ENCODE results near the gene IL17B. TPM values are rescaled to one million over a fixed set of nuclear protein-coding genes. Genes with fewer than 3 reads are reported as not detected.

IL17B gene
- total RNA-seq, 1 experiment from 2014 or later: not detected

- Histone ChIP-seq H3K27me3 (ENCODE audit: insufficient read depth, low read length) (no peaks in the 10 kb centered on the region), H2BK120ac (ENCODE audit: low read depth, low read length, poor library complexity, severe bottlenecking) (no peak overlapping the region), H3T11ph (ENCODE audit: low read length) (no peak overlapping the region), H3K9ac (ENCODE audit: extremely low read depth, insufficient read length, low read length) (no peak overlapping the region), H3K27ac (ENCODE audit: insufficient read length, low read depth, low read length) (no peak overlapping the region), H2BK15ac (ENCODE audit: low read depth, low read length) (no peak overlapping the region), H3K56ac (ENCODE audit: insufficient read length, low read depth, low read length) (no peak overlapping the region), H3K79me2 (ENCODE audit: insufficient read depth, low read length) (no peaks in the 10 kb centered on the region), H4K20me1 (ENCODE audit: control insufficient read depth, insufficient read depth, insufficient read length) (no peaks in the 10 kb centered on the region), H3K4me1 (ENCODE audit: insufficient read depth, low read length) (no peaks in the 10 kb centered on the region), H3K9me3 (ENCODE audit: control insufficient read depth, low read depth, low read length) (no peaks in the 10 kb centered on the region), H3K79me1 (ENCODE audit: insufficient read depth, low read depth, low read length, poor library complexity, severe bottlenecking) (no peaks in the 10 kb centered on the region), H4K5ac (ENCODE audit: insufficient read length, low read depth, low read length) (no peak overlapping the region), H2BK20ac (ENCODE audit: low read depth, low read length, poor library complexity, severe bottlenecking) (no peak overlapping the region), H2BK5ac (ENCODE audit: insufficient read length, low read length) (no peak overlapping the region), H4K91ac (ENCODE audit: insufficient read length, low read depth, low read length) (no peak overlapping the region), H2AFZ (ENCODE audit: low read length) (no peak overlapping the region), H4K8ac (replicated peaks; ENCODE audit: insufficient read length, low read depth, low read length) (no peak overlapping the region), H3K18ac (ENCODE audit: insufficient read length, low read depth, low read length) (no peak overlapping the region), H3K14ac (ENCODE audit: insufficient read depth, low read length) (no peak overlapping the region), H3K4me2 (ENCODE audit: insufficient read depth, insufficient read length, low read length) (no peak overlapping the region), H2AK5ac (ENCODE audit: insufficient read length, low read length) (no peak overlapping the region), H3K4ac (ENCODE audit: low read depth, low read length) (no peak overlapping the region), H3K23ac (ENCODE audit: insufficient read length, low read depth, low read length) (no peak overlapping the region), H3K23me2 (ENCODE audit: insufficient read length, low read depth, low read length, poor library complexity, severe bottlenecking) (no peaks in the 10 kb centered on the region), H2BK12ac (ENCODE audit: insufficient read length, low read depth, low read length) (no peak overlapping the region)
- Mint-ChIP-seq H3K4me1 (peaks cover 2 to 3% of the 10 kb centered on the region in 2 experiments), H3K36me3 (ENCODE audit: insufficient read depth in 1 of 3, low read depth in 3 of 3) (no peaks in the 10 kb centered on the region; a peak in 1 of 7 replicates), H3K27me3 (ENCODE audit: low read depth) (no peaks in the 10 kb centered on the region; the same call in 1 of the 2 replicates), H3K27ac (peak overlapping the region in 1 of 3 experiments; percentile 37; a peak in 1 of 7 replicates), H3K4me3 (no peak overlapping the region), H3K9me3 (no peaks in the 10 kb centered on the region; a peak in 1 of 5 replicates)
- no peak for DNase-seq
- no peak for TF ChIP-seq CTCF (conservative IDR thresholded peaks at IDR 0.05)
- no CpG with 5 or more reads among the region's 11 CpGs for WGBS (ENCODE audit: extremely low coverage, insufficient read length, low lambda C conversion rate)
Measured at GRCh38 chr5:149389552-149390495, 10.7 kb upstream of the IL17B start.

Data from H9 (cell line).